Left lung (tissue), 10 donors: ENCODE measurements around the gene CCDC191. TPM values are rescaled to one million over a fixed set of nuclear protein-coding genes. Genes with fewer than 3 reads are reported as not detected.

ENCODE experiments used
- ATAC-seq: fragments of 200-7000 bp; cut with Tn5 transposase; one replicate; pipeline ENCODE4 v1.9.1; 2020; ENCODE audit warnings: moderate library complexity
- DNase-seq, 4 donors: peaks; one replicate each; pipeline ENCODE4 v3.0.0-alpha.2; 2013 to 2020
- H3K27ac ChIP-seq, 2 donors: fragments of 200-600 bp; sonication (generic) in 1 of 2; one replicate each; pipeline versions ENCODE4 v1.5.0 to v1.8.0; 2020 to 2021
- H3K27me3 ChIP-seq, 2 donors: fragments of 200-600 bp; sonication (generic) in 1 of 2; one replicate each; pipeline versions ENCODE4 v1.5.0 to v1.8.0; 2020 to 2021
- H3K36me3 ChIP-seq, 2 donors: fragments of 200-600 bp; sonication (generic) in 1 of 2; one replicate each; pipeline versions ENCODE4 v1.5.0 to v1.8.0; 2020 to 2021
- H3K4me1 ChIP-seq, 2 donors: fragments of 200-600 bp; one replicate each; pipeline ENCODE4 v1.8.0; 2021
- H3K4me3 ChIP-seq, 2 donors: fragments of 200-600 bp; sonication (generic) in 1 of 2; one replicate each; pipeline versions ENCODE4 v1.5.0 to v1.8.0; 2020 to 2021; ENCODE audit warnings: mild to moderate bottlenecking in 1 of 2
- H3K9me3 ChIP-seq, 2 donors: fragments of 200-600 bp; sonication (generic) in 1 of 2; one replicate each; pipeline versions ENCODE4 v1.5.0 to v1.8.0; 2020 to 2021
- intact Hi-C, 2 donors: fragments of 100-400 bp; cut with DNase I; formaldehyde crosslinking; loops; one replicate each; pipeline versions ENCODE4 v1.11.2 to v1.14.2; 2022
- polyA plus RNA-seq, 6 donors: library from polyadenylated mRNA; unstranded; fragments of 120-200 nt; gene quantifications; one replicate each; pipeline ENCODE4 v1.2.1, GENCODE V29; 2013; ENCODE audit not compliant: insufficient read length in 6 of 6
- total RNA-seq, 2 donors: library from RNA; stranded (reverse); fragmentation: NEBNext Ultra II Directional; extraction: Animal tissue kit (Norgen Biotek cat#: 25700); gene quantifications; one replicate each; pipeline ENCODE4 v1.2.1, GENCODE V29; 2021
- TF ChIP-seq, protein P1 (sequence below), 2 donors: fragments of 200-600 bp; sonication (generic) in 1 of 2; IDR thresholded peaks; one replicate each; pipeline versions ENCODE4 v1.5.0 to v1.8.0; 2021; ENCODE audit warnings: antibody characterized with exemption in 2 of 2
- donor health status: DM: no; HTN: yes; CAD: no.
- donor health status: DM: no; HTN: no; CAD: no.

Gene CCDC191
- total and polyA plus RNA-seq, 8 donors, result 3.3 to 24.9 (median 18.9) TPM

DNA sequence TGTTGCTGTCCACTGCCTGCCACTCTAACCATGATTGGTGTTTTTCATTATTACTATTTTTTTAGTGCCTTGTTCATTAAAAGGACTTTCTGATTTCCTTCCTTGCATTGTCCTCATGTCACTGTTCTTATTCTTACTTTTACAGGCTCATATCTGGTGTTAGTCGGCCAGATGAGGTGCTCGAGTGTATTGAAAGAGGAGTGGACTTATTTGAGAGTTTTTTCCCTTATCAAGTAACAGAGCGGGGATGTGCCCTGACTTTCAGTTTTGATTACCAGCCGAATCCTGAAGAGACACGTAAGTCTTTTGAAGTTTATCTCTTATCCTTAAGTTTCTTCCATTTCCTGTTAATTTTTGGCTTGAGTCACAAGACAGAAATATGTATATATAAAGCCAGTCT lies 23.4 kb upstream of the CCDC191 start:
- intact Hi-C loops, result no loop called here
- ATAC-seq, result no peak
- H3K36me3 ChIP-seq, result peaks cover 0 to 97% of the 10 kb centered on the region in 2 donors
- no peak for DNase-seq
- no peaks in the 10 kb centered on the region for H3K27me3 ChIP-seq
- H3K27ac ChIP-seq, result peak overlapping the region in 1 of 2 donors; percentile 43
- TF ChIP-seq, protein P1, sequence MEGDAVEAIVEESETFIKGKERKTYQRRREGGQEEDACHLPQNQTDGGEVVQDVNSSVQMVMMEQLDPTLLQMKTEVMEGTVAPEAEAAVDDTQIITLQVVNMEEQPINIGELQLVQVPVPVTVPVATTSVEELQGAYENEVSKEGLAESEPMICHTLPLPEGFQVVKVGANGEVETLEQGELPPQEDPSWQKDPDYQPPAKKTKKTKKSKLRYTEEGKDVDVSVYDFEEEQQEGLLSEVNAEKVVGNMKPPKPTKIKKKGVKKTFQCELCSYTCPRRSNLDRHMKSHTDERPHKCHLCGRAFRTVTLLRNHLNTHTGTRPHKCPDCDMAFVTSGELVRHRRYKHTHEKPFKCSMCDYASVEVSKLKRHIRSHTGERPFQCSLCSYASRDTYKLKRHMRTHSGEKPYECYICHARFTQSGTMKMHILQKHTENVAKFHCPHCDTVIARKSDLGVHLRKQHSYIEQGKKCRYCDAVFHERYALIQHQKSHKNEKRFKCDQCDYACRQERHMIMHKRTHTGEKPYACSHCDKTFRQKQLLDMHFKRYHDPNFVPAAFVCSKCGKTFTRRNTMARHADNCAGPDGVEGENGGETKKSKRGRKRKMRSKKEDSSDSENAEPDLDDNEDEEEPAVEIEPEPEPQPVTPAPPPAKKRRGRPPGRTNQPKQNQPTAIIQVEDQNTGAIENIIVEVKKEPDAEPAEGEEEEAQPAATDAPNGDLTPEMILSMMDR (IDR thresholded peaks at IDR 0.05), result no peak
- no peak overlapping the region for H3K4me3 ChIP-seq
- H3K9me3 ChIP-seq, result no peaks in the 10 kb centered on the region
- H3K4me1 ChIP-seq, result no peaks in the 10 kb centered on the region

DNA sequence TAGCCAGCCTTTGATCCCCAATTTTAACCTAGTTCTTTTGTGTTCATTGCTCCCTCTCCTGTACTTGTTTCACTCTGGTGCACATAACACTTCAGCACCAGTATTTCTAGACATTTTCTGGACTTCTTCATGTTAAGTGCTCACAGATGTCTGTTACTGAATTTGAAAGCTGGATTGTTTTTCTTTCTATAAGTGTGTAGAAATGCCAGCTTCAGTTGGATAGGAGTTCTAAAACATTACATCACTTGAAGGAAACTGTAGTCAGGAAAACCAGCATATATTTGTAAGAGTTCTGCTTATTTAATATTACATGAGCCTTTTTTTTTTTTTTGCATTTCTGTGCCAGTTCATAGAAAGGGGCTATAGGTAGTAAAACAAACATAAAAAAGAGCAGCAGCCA lies 21.8 kb upstream of the CCDC191 start:
- no peaks in the 10 kb centered on the region for H3K27me3 ChIP-seq
- peaks cover 0 to 97% of the 10 kb centered on the region in 2 donors for H3K36me3 ChIP-seq

DNA sequence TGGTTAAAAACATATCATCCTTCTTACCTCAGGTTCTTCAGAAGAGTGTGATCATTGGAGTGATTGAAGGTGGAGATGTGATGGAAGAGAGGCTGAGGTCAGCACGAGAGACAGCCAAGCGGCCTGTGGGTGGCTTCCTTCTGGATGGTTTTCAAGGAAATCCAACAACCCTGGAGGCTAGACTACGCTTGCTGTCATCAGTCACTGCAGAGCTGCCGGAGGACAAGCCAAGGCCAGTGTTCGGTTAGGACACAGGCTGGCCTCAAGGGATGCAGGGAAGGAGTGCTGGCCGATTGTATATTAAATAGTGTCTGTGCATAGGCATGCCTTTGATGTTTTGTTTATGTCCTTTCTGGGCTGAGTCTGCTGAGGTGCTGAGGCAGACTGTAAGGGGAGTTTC lies 20.4 kb upstream of the CCDC191 start:
- Histone ChIP-seq H3K4me3 (no peak overlapping the region), H3K9me3 (no peaks in the 10 kb centered on the region), H3K27ac (no peak overlapping the region), H3K4me1 (no peaks in the 10 kb centered on the region), H3K36me3 (peaks cover 0 to 100% of the 10 kb centered on the region in 2 donors), H3K27me3 (no peaks in the 10 kb centered on the region)
- DNase-seq (no peak), ATAC-seq (no peak)
- TF ChIP-seq, protein P1 (IDR thresholded peaks at IDR 0.05), result no peak
- intact Hi-C loops, result no loop called here

More for the DNA sequence above, 21.8 kb upstream of the CCDC191 start:
- H3K4me3 ChIP-seq, result no peak overlapping the region
- no peak overlapping the region for H3K27ac ChIP-seq
- no peak for DNase-seq
- no peak for ATAC-seq
- H3K4me1 ChIP-seq, result no peaks in the 10 kb centered on the region
- H3K9me3 ChIP-seq, result no peaks in the 10 kb centered on the region
- intact Hi-C loops, result no loop called here
- TF ChIP-seq, protein P1 (IDR thresholded peaks at IDR 0.05), result no peak

DNA sequence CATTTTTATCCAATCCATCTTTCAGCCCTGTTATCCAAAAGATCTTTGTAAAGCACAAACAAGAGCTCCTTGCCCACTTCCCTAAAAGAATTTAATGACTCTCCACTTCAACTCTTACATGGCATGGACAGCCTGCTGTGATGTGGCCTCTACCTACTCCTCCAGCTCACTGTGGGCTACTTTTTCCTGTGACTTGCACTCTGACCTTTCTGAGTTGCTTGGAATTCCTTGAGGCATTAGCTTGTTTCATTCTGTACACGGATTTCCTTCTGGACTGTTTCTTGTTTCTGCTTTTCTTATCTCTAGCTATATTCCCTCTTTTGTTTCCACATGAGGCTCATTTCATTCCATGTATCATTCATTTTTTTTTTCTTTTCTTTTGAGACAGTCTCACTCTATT lies 15.5 kb upstream of the CCDC191 start:
- H3K27ac ChIP-seq, result no peak overlapping the region
- no peaks in the 10 kb centered on the region for H3K27me3 ChIP-seq
- H3K9me3 ChIP-seq, result no peaks in the 10 kb centered on the region
- H3K4me3 ChIP-seq, result no peak overlapping the region
- H3K4me1 ChIP-seq, result no peaks in the 10 kb centered on the region
- no peak for ATAC-seq
- peaks cover 0 to 90% of the 10 kb centered on the region in 2 donors for H3K36me3 ChIP-seq
- intact Hi-C loops, result no loop called here
- TF ChIP-seq, protein P1 (IDR thresholded peaks at IDR 0.05), result no peak
- DNase-seq, result no peak

DNA sequence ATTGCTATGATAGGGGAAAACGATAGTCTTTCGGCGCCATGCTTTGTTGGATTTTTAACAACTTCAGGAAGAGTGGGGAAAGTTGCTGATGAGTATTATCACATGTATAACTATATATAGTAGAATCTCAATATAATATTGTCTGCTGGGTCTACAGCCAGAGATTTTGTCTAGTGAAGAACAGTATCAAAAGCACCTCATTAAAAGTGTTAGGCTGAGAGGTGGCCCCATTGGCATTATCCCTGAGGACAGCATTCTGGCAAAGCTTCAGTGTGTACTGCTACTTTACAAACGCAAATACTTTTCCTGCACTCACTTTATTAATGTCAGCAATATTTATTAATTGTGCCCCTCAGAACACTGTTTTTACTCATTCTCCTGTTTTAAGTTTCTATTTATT lies 12.0 kb upstream of the CCDC191 start:
- no peaks in the 10 kb centered on the region for H3K4me1 ChIP-seq
- H3K27me3 ChIP-seq, result no peaks in the 10 kb centered on the region
- no peak for ATAC-seq
- H3K36me3 ChIP-seq, result peaks cover 0 to 72% of the 10 kb centered on the region in 2 donors
- intact Hi-C loops, result no loop called here
- H3K4me3 ChIP-seq, result no peak overlapping the region
- DNase-seq, result peak in 1 of 4 donors; percentile 17
- TF ChIP-seq, protein P1 (IDR thresholded peaks at IDR 0.05), result no peak
- no peak overlapping the region for H3K27ac ChIP-seq
- no peaks in the 10 kb centered on the region for H3K9me3 ChIP-seq
